ENCODE data around the gene TRABD2B.
"Not testable (repeated sequence)": the region's sequence is repeated elsewhere in the genome, so short reads cannot be mapped to it uniquely, and the experiment has no call there.

GRCh38 chr1:47956491-47956890 lies 40.7 kb downstream of the TRABD2B start:
- not testable (repeated sequence) for TF ChIP-seq CTCF (IDR thresholded peaks at IDR 0.05); ZFX (IDR thresholded peaks at IDR 0.05; ENCODE audit: borderline replicate concordance)
